ENCODE data around the gene TICAM2.

TICAM2 gene

DNA sequence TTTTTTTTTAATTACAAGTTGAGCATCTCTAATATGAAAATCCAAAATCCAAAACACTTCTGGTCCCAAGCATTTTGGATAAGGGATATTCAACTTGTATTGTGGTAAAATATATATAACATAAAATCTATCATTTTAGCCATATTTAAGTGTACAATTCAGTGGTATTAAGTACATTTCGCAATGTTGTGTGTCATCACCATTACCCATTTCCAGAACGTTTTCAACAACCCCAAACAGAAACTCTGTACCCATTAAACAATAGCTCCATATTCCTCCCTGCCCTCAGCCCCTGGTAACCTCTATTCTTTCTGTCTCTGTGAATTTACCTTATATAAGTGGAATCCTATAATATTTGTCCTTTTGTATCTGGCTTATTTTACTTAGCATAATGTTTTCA is 24.9 kb downstream of the TICAM2 start:
- Histone ChIP-seq H3K4me1 (ENCODE audit: insufficient read depth, low read length) (no peaks in the 10 kb centered on the region), H3K79me2 (ENCODE audit: insufficient read depth, low read length) (no peaks in the 10 kb centered on the region), H4K20me1 (ENCODE audit: insufficient read depth, low read length) (no peaks in the 10 kb centered on the region), H3K36me3 (ENCODE audit: insufficient read depth, low read length) (no peaks in the 10 kb centered on the region), H3K4me2 (ENCODE audit: insufficient read depth, low read length) (no peak overlapping the region), H2AFZ (ENCODE audit: low read depth, low read length) (no peak overlapping the region), H3K27me3 (ENCODE audit: insufficient read depth, low read length, poor library complexity) (no peaks in the 10 kb centered on the region), H3K9me3 (ENCODE audit: insufficient read depth, low read length, severe bottlenecking) (no peaks in the 10 kb centered on the region), H3K9ac (ENCODE audit: low read depth, low read length) (no peak overlapping the region), H3K27ac (ENCODE audit: low read length) (no peak overlapping the region), H3K4me3 (ENCODE audit: low read depth in 1 of 2, low read length in 2 of 2) (no peak overlapping the region)
- TF ChIP-seq EZH2 (IDR thresholded peaks at IDR 0.05; ENCODE audit: borderline replicate concordance, low read depth, low read length, severe bottlenecking), result no peak
- TF ChIP-seq, protein P1, sequence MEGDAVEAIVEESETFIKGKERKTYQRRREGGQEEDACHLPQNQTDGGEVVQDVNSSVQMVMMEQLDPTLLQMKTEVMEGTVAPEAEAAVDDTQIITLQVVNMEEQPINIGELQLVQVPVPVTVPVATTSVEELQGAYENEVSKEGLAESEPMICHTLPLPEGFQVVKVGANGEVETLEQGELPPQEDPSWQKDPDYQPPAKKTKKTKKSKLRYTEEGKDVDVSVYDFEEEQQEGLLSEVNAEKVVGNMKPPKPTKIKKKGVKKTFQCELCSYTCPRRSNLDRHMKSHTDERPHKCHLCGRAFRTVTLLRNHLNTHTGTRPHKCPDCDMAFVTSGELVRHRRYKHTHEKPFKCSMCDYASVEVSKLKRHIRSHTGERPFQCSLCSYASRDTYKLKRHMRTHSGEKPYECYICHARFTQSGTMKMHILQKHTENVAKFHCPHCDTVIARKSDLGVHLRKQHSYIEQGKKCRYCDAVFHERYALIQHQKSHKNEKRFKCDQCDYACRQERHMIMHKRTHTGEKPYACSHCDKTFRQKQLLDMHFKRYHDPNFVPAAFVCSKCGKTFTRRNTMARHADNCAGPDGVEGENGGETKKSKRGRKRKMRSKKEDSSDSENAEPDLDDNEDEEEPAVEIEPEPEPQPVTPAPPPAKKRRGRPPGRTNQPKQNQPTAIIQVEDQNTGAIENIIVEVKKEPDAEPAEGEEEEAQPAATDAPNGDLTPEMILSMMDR (IDR thresholded peaks at IDR 0.05; ENCODE audit: borderline replicate concordance, extremely low read depth, low read length, poor library complexity, severe bottlenecking), result no peak
- ATAC-seq (ENCODE audit: insufficient read depth, low read depth), result no peak
- DNase-seq, result no peak

DNA sequence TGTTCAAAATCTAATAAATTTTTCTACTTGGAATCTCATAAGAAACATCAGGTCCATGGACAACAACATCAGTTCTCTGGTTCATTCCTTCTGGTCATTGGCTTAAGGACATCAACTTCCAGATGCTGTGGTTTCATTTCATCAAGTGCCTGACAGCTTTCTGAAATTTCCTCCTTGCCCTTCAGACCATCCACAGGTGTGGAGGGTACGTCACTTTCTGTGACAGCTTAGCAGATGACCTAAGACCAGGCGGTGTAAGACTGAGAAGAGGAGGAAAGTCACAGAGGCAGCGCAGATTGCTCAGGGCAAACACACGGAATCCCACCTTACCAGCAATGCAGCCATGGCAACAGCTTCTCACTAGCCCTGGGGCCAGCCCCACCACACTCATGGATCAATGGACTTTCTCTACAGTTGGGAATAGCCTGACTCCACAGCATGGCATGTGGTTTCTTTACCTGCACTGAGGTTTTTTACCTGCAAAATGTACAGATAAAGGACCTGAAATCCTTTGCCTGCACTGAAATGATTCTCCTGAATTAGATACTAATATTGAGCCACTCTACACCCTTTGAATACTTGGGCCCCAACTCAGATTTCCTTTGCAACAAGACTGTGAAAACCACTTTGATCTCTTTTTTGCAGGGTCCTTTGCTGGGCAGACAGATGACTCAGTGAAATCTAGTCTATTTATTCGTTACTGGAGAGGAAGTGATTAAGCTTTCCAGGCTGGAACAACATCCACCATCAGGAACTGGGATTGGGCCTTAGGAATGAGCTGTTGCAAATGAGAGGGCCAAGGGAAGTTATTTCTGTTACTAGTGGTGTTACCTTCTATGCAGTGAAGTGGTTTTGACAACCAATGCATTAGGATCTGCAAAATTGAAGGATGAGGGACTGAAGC is 26.9 kb downstream of the TICAM2 start:
- Histone ChIP-seq H3K4me1 (ENCODE audit: insufficient read depth, low read length) (no peaks in the 10 kb centered on the region), H3K9me3 (ENCODE audit: insufficient read depth, low read length, severe bottlenecking) (no peaks in the 10 kb centered on the region), H3K36me3 (ENCODE audit: insufficient read depth, low read length) (no peaks in the 10 kb centered on the region), H3K4me3 (ENCODE audit: low read depth in 1 of 2, low read length in 2 of 2) (no peak overlapping the region), H3K4me2 (ENCODE audit: insufficient read depth, low read length) (no peak overlapping the region), H3K27me3 (ENCODE audit: insufficient read depth, low read length, poor library complexity) (peaks cover 2% of the 10 kb centered on the region), H3K27ac (ENCODE audit: low read length) (no peak overlapping the region), H3K79me2 (ENCODE audit: insufficient read depth, low read length) (no peaks in the 10 kb centered on the region), H3K9ac (ENCODE audit: low read depth, low read length) (no peak overlapping the region), H4K20me1 (ENCODE audit: insufficient read depth, low read length) (no peaks in the 10 kb centered on the region), H2AFZ (ENCODE audit: low read depth, low read length) (no peak overlapping the region)
- DNase-seq (no peak), ATAC-seq (ENCODE audit: insufficient read depth, low read depth) (no peak)
- no peak for TF ChIP-seq EZH2 (IDR thresholded peaks at IDR 0.05; ENCODE audit: borderline replicate concordance, low read depth, low read length, severe bottlenecking)
- TF ChIP-seq, protein P1 (IDR thresholded peaks at IDR 0.05; ENCODE audit: borderline replicate concordance, extremely low read depth, low read length, poor library complexity, severe bottlenecking), result no peak

DNA sequence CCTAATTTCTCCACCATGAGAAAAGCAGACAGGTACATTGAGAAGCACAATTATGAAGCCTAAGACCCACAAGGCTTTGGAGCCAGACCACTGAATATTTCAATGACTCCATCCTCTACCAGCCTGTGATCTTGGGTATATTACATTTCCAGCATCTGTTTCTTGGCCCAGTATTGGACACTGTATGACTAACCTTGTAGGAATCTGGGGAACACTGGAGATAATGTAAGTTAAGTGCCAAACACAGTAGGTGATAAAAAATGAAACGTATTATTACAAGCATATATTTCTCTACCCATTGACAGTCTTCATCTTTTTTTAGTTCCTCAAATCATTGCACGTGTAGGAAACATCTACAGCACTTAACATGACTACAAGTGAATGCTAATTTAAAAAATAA is 29.1 kb downstream of the TICAM2 start:
- DNase-seq, result no peak
- ATAC-seq (ENCODE audit: insufficient read depth, low read depth), result no peak
- H2AFZ ChIP-seq (ENCODE audit: low read depth, low read length), result no peak overlapping the region
- no peak overlapping the region for H3K4me2 ChIP-seq (ENCODE audit: insufficient read depth, low read length)
- no peaks in the 10 kb centered on the region for H3K9me3 ChIP-seq (ENCODE audit: insufficient read depth, low read length, severe bottlenecking)
- no peak overlapping the region for H3K9ac ChIP-seq (ENCODE audit: low read depth, low read length)
- no peaks in the 10 kb centered on the region for H4K20me1 ChIP-seq (ENCODE audit: insufficient read depth, low read length)
- H3K27ac ChIP-seq (ENCODE audit: low read length), result no peak overlapping the region
- H3K27me3 ChIP-seq (ENCODE audit: insufficient read depth, low read length, poor library complexity), result peaks cover 2% of the 10 kb centered on the region
- H3K36me3 ChIP-seq (ENCODE audit: insufficient read depth, low read length), result no peaks in the 10 kb centered on the region
- no peaks in the 10 kb centered on the region for H3K4me1 ChIP-seq (ENCODE audit: insufficient read depth, low read length)
- H3K79me2 ChIP-seq (ENCODE audit: insufficient read depth, low read length), result no peaks in the 10 kb centered on the region
- TF ChIP-seq EZH2 (IDR thresholded peaks at IDR 0.05; ENCODE audit: borderline replicate concordance, low read depth, low read length, severe bottlenecking), result no peak
- TF ChIP-seq, protein P1 (IDR thresholded peaks at IDR 0.05; ENCODE audit: borderline replicate concordance, extremely low read depth, low read length, poor library complexity, severe bottlenecking), result no peak
- no peak overlapping the region for H3K4me3 ChIP-seq (ENCODE audit: low read depth in 1 of 2, low read length in 2 of 2)

Measured in DND-41 (cell line).